ENCODE results near the gene NLGN2.

DNA sequence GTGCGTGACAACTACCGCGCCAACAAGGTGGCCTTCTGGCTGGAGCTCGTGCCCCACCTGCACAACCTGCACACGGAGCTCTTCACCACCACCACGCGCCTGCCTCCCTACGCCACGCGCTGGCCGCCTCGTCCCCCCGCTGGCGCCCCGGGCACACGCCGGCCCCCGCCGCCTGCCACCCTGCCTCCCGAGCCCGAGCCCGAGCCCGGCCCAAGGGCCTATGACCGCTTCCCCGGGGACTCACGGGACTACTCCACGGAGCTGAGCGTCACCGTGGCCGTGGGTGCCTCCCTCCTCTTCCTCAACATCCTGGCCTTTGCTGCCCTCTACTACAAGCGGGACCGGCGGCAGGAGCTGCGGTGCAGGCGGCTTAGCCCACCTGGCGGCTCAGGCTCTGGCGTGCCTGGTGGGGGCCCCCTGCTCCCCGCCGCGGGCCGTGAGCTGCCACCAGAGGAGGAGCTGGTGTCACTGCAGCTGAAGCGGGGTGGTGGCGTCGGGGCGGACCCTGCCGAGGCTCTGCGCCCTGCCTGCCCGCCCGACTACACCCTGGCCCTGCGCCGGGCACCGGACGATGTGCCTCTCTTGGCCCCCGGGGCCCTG is 9.5 kb downstream of the NLGN2 start:
- TF ChIP-seq USF1 (IDR thresholded peaks at IDR 0.05) (no peak), EP300 (IDR thresholded peaks at IDR 0.05; ENCODE audit: borderline replicate concordance) (no peak), NFIC (IDR thresholded peaks at IDR 0.05) (no peak), RAD21 (IDR thresholded peaks at IDR 0.05; ENCODE audit: low read depth) (no peak), REST (IDR thresholded peaks at IDR 0.05; ENCODE audit: low read depth) (no peak), TAF1 (IDR thresholded peaks at IDR 0.05; ENCODE audit: low read depth) (no peak)
